Sigmoid colon (tissue), 7 donors: ENCODE results near the gene PGBD2. TPM values are rescaled to one million over a fixed set of nuclear protein-coding genes. Genes with fewer than 3 reads are reported as not detected.
"Not testable (repeated sequence)": the region's sequence is repeated elsewhere in the genome, so short reads cannot be mapped to it uniquely, and the experiment has no call there.

Source experiments
- DNase-seq: peaks from one replicate; pipeline ENCODE4 v3.0.0-alpha.2; 2019
- H3K27ac ChIP-seq, 4 donors: fragments of 200-600 bp; sonication (generic); one replicate each; pipeline ENCODE4 v1.5.1; 2016 to 2019; ENCODE audit warnings: mild to moderate bottlenecking in 1 of 4
- H3K27me3 ChIP-seq, 3 donors: fragments of 200-600 bp; sonication (generic); one replicate each; pipeline ENCODE4 v1.5.1; 2019; ENCODE audit warnings: mild to moderate bottlenecking in 1 of 3
- H3K36me3 ChIP-seq, 4 donors: fragments of 200-600 bp; sonication (generic); one replicate each; pipeline ENCODE4 v1.5.1; 2016 to 2019
- H3K4me1 ChIP-seq, 4 donors: fragments of 200-600 bp; sonication (generic); one replicate each; pipeline ENCODE4 v1.5.1; 2017 to 2019
- H3K4me3 ChIP-seq, 4 donors: fragments of 200-600 bp; sonication (generic); one replicate each; pipeline ENCODE4 v1.5.1; 2017 to 2019; ENCODE audit warnings: mild to moderate bottlenecking in 2 of 4, moderate library complexity in 1 of 4
- H3K9me3 ChIP-seq, 4 donors: fragments of 200-600 bp in 3 of 4; sonication (generic) in 3 of 4; one replicate each; pipeline versions ENCODE4 v1.5.1 to v1.6.1; 2013 to 2019
- CTCF ChIP-seq, 4 experiments: fragments of 450-650 bp in 3 of 4; fragments of 200-600 bp in 1 of 4; IDR thresholded peaks; one replicate each; pipeline ENCODE4 v1.5.1; 2016 to 2019; ENCODE audit warnings: antibody characterized with exemption in 4 of 4, mild to moderate bottlenecking in 3 of 4, moderate library complexity in 2 of 4
- EP300 ChIP-seq, 4 donors: sonication (generic); formaldehyde crosslinking; IDR thresholded peaks; one replicate each; pipeline ENCODE4 v1.6.1; 2017; ENCODE audit warnings: antibody characterized with exemption in 4 of 4
- POLR2A ChIP-seq, 2 donors: fragments of 450-650 bp; IDR thresholded peaks; one replicate each; pipeline ENCODE4 v1.6.1; 2016; ENCODE audit warnings: antibody characterized with exemption in 2 of 2, mild to moderate bottlenecking in 2 of 2, moderate library complexity in 2 of 2
- POLR2AphosphoS5 ChIP-seq, 4 donors: sonication (generic); formaldehyde crosslinking; IDR thresholded peaks; one replicate each; pipeline ENCODE4 v1.6.1; 2017; ENCODE audit warnings: antibody characterized with exemption in 4 of 4
- WGBS, 2 donors: extraction: QIAGEN DNeasy Blood & Tissue Kit; methylation state at CpG; one replicate each; pipeline ENCODE4 v1.1.7; 2013; 5-methylcytosine and 5-hydroxymethylcytosine counted together
- intact Hi-C: fragments of 100-400 bp; cut with DNase I; formaldehyde crosslinking; loops from one replicate; pipeline ENCODE4 v1.15.1; 2023
- polyA plus RNA-seq, 3 donors: library from polyadenylated mRNA; stranded (reverse); fragments of 200-250 nt; gene quantifications; one replicate each; pipeline ENCODE4 v1.2.3, GENCODE V29; 2013
- total RNA-seq, 4 donors: library from RNA; depleted of rRNA; stranded (reverse); fragments of >200 nt; gene quantifications; one replicate each; pipeline ENCODE4 v1.1.0, GENCODE V29; 2016
- donor health status: healthy with polysubstance abuse.
- donor health status: Bipolar disorder and iron deficiency.
- donor health status: healthy.

PGBD2 gene
- total and polyA plus RNA-seq, 7 donors = 3.0 to 6.0 (median 5.0) TPM

- intact Hi-C loops = no loop called here
- H3K4me3 ChIP-seq = no peak overlapping the region
- H3K4me1 ChIP-seq = no peaks in the 10 kb centered on the region
- TF ChIP-seq POLR2A (IDR thresholded peaks at IDR 0.05) (no peak), CTCF (IDR thresholded peaks at IDR 0.05) (no peak), EP300 (IDR thresholded peaks at IDR 0.05) (no peak), POLR2AphosphoS5 (IDR thresholded peaks at IDR 0.05) (no peak)
- H3K36me3 ChIP-seq = no peaks in the 10 kb centered on the region
- no peak for DNase-seq
- no peaks in the 10 kb centered on the region for H3K9me3 ChIP-seq
- WGBS, 2 donors = 89 to 93% methylated on average over 1 of the region's 1 CpG
- H3K27me3 ChIP-seq = no peaks in the 10 kb centered on the region
- no peak overlapping the region for H3K27ac ChIP-seq
Measured at GRCh38 chr1:248881261-248881660, 24.8 kb upstream of the PGBD2 start.

GRCh38 chr1:248882427-248882826 is 23.6 kb upstream of the PGBD2 start:
- H3K27ac ChIP-seq, H3K36me3 ChIP-seq, H3K4me3 ChIP-seq, DNase-seq, H3K9me3 ChIP-seq, H3K4me1 ChIP-seq, H3K27me3 ChIP-seq, intact Hi-C loops: not testable (repeated sequence)
- WGBS, 2 donors = 71 to 79% methylated on average over 7 of the region's 7 CpGs

DNA sequence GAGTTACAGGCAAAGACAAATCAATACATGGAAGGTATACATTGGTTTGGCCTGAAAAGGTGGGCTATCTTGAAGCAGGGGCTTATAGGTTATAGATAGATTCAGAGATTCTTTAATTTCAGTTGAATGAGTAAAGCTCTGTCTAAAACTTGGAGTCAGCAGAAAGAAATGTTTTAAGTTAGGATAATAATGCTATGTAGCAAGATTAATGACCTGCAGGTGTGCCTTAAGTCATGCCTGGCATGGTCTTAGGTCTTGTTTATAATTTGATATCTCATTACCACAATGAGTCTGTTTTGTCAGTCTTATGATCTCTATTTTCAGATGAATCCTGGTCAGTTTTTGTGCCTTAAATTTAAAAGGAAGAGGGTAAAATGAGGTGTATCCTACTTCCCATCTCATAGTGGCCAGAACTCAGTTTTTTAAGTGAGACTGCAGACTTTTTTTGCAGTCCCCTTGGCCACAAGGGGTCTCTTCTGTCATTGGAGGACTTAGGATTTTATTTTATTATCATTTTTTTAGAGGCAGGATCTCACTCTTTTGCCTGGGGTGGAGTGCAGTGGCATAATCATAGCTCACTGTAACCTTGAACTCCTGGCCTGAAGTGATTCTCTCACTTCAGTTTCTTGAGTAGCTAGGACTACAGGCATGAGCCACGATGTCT is 21.3 kb upstream of the PGBD2 start:
- Histone ChIP-seq H3K9me3 (no peaks in the 10 kb centered on the region), H3K27me3 (no peaks in the 10 kb centered on the region), H3K36me3 (no peaks in the 10 kb centered on the region), H3K4me1 (no peaks in the 10 kb centered on the region), H3K27ac (no peak overlapping the region), H3K4me3 (no peak overlapping the region)
- no peak for TF ChIP-seq CTCF (IDR thresholded peaks at IDR 0.05)
- no peak for TF ChIP-seq POLR2A (IDR thresholded peaks at IDR 0.05)
- TF ChIP-seq POLR2AphosphoS5 (IDR thresholded peaks at IDR 0.05) = no peak
- TF ChIP-seq EP300 (IDR thresholded peaks at IDR 0.05) = no peak
- no peak for DNase-seq
- intact Hi-C loops = no loop called here
- WGBS, 2 donors = 37 to 71% methylated on average over 1 of the region's 1 CpG

DNA sequence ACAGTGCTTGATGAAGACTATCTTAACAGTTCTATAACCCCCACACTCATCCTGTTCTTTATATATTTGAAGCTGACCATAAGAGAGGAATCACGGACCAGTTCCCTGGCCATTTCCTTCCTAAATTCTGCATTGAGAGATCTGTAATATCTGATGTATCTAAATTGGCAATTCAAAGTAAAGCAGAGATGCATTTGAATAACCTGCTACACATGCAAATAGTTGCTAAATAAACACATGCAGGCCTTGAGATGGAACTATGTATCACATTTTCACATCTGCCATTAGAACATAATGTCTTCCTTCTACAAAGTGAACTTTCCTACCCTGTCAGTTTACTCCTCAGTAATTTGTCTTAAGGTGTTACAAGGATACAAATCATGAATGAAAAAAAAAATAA is 20.4 kb upstream of the PGBD2 start:
- 87 to 94% methylated on average over 1 of the region's 1 CpG for WGBS, 2 donors
- Histone ChIP-seq H3K27ac (no peak overlapping the region), H3K4me1 (no peaks in the 10 kb centered on the region), H3K4me3 (no peak overlapping the region), H3K36me3 (no peaks in the 10 kb centered on the region), H3K9me3 (no peaks in the 10 kb centered on the region), H3K27me3 (no peaks in the 10 kb centered on the region)
- no peak for DNase-seq
- intact Hi-C loops = no loop called here
- no peak for TF ChIP-seq POLR2A (IDR thresholded peaks at IDR 0.05)
- no peak for TF ChIP-seq EP300 (IDR thresholded peaks at IDR 0.05)

DNA sequence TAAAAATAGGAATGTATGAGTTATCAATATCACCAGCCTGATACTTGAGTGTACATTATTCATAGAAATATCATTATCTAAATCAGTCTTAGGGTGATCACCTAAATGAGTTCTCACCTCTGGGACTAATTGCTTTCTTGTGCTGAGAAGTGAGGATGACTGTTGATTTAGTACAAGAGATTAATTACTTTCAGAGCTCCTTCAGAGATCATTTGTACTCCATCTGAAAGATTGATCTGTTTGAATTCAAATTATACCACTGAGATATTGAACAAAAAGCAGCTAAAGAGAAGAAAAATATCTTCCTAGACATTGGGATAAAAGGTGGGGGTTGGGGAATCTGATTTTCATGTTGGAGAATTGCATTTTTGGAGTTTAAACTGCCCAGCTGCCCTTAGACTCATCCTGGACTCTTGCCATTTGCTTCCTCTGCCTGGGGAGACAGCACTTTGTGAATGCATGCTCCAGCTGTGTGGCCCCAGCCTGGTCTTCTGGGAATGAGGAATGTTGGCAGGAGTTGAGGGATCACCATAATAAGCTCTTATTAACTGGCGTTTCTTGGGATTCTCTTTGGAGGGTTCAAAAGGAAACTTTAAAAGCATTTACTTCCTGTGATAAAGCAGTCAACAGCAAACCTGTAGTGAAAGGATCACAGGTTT is 19.7 kb upstream of the PGBD2 start:
- Histone ChIP-seq H3K4me3 (no peak overlapping the region), H3K9me3 (no peaks in the 10 kb centered on the region), H3K27me3 (no peaks in the 10 kb centered on the region), H3K4me1 (no peaks in the 10 kb centered on the region), H3K36me3 (no peaks in the 10 kb centered on the region), H3K27ac (no peak overlapping the region)
- WGBS, 2 donors = 39 to 59% methylated on average over 1 of the region's 1 CpG
- no peak for DNase-seq
- TF ChIP-seq EP300 (IDR thresholded peaks at IDR 0.05) = no peak
- no peak for TF ChIP-seq CTCF (IDR thresholded peaks at IDR 0.05)
- TF ChIP-seq POLR2AphosphoS5 (IDR thresholded peaks at IDR 0.05) = no peak
- TF ChIP-seq POLR2A (IDR thresholded peaks at IDR 0.05) = no peak
- intact Hi-C loops = no loop called here

- H3K27ac ChIP-seq, H3K36me3 ChIP-seq, H3K27me3 ChIP-seq, H3K9me3 ChIP-seq, DNase-seq, H3K4me1 ChIP-seq, intact Hi-C loops, H3K4me3 ChIP-seq: not testable (repeated sequence)
- 89% methylated on average over 10 of the region's 10 CpGs for WGBS, 2 donors
Measured at GRCh38 chr1:248889914-248890243, 16.2 kb upstream of the PGBD2 start.
